ENCODE measurements around the gene WDR5.

Gene WDR5

DNA sequence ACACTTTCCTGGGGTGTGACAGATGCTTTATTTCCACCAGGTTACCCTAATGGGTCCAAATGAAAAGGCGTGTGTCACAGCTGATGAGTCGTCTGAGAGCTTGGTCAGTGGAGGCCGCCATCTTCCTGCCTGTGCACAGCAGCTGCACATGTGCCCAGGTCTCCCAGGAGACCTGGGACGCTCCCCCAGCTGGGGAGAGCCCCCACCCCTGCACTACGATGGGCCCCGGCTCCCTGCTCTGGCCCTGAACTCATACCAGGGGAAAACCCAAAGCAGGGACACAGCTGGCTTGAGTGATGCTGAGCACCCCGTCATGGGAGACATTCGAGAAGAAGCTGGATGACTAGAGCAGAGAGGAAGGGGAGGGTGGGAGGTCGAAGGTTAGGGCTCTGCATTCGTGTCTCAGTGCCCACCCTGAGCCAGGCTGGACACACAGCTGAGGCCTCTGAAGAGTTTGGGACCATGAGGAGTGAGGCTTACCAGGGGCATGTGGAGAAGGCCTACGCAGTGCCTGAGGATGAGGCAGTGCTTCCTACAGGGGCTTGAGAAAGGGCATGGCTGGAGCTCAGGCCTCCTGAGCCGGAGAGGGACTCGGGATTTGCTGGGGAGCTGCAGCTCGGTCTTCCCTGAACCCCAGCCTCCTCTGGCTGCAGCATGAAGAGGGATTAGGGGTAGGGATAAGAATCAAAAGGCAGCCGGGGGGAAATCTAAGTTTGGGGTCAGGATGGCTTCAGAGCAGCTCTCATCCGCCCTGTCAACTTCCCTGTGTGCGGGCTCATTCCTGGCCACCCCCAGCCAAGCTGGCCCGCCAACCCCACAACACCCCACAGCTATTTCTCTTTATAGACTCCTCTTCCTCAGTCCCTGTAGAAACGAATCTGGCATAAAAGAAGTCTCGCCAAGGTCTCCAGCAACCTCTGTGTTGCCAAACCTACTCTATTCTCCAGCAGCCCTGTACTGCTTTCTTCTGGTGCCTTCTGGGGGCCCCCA, 70.7 kb downstream of the WDR5 start:
- Histone ChIP-seq H3K4me3 (ENCODE audit: low read length) (no peak overlapping the region), H3K36me3 (ENCODE audit: control insufficient read depth, insufficient read depth, low read length) (no peaks in the 10 kb centered on the region), H3K27me3 (ENCODE audit: control insufficient read depth, insufficient read depth, low read length) (peaks cover 3% of the 10 kb centered on the region), H3K27ac (ENCODE audit: low read depth, low read length) (no peak overlapping the region), H3K9ac (ENCODE audit: low read length) (no peak overlapping the region), H3K4me1 (ENCODE audit: control insufficient read depth, insufficient read depth, low read length) (peaks cover 4% of the 10 kb centered on the region)

DNA sequence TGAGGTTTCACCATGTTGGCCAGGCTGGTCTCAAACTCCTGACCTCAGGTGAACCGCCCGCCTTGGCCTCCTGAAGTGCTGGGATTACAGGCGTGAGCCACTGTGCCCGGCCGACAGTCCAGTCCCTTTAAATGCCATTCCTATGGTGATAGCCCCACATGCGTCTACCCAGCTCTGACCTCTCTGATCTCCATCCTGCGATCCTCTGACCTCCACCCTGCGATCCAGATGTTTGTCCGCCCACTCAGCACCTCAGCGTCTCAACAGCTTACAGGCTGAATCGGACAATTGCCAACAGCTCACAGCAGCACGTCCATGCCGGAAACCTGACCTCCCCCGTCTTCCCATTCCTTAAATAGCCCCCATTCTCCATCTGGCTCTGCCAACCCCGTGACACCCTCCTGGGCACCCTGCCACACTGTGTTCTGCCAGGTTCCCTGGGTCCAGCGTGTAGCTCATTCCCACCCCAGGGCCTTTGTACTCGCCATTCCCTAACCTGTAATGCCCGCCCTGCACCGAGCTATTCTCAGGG, 72.5 kb downstream of the WDR5 start:
- peaks cover 3% of the 10 kb centered on the region for H3K27me3 ChIP-seq (ENCODE audit: control insufficient read depth, insufficient read depth, low read length)
- H3K36me3 ChIP-seq (ENCODE audit: control insufficient read depth, insufficient read depth, low read length): no peaks in the 10 kb centered on the region
- no peak overlapping the region for H3K9ac ChIP-seq (ENCODE audit: low read length)
- H3K4me3 ChIP-seq (ENCODE audit: low read length): no peak overlapping the region
- H3K27ac ChIP-seq (ENCODE audit: low read depth, low read length): no peak overlapping the region
- peaks cover 4% of the 10 kb centered on the region for H3K4me1 ChIP-seq (ENCODE audit: control insufficient read depth, insufficient read depth, low read length)

DNA sequence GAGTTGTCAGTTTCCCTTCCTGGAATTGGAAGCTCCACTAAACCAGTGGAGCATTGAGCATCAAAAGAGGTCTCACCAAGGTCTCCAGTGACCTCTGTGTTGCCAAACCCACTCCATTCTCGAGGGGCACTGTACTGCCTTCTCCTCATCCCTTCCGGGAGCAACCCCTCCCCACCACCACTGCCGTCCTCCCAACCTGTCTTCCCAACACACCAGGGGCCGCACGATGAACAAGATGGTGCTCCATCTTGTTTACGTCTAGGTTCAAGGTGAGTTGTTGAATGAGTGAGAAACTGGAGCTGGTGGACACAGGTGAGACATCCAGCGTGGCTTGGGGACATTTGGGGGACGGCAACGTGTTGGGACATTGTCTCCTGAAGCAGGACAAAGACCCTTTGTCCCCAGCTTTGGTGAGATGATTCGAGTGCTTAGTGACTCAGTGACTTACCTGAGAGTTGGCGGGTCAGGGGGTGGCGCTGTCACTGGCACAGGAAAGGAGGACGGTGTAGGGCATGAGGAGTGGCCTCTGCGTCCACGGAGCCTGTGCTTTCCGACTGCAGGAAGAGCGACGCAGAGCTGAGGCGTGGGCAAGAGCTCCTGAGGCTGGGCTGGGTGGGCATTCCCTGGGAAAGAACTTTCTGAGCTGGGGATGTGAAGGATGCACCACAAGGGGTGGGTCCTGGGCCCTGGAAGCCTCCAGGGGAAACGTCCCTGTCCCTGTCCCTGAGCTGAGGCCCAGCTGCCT, 73.3 kb downstream of the WDR5 start:
- no peak overlapping the region for H3K4me3 ChIP-seq (ENCODE audit: low read length)
- peaks cover 4% of the 10 kb centered on the region for H3K4me1 ChIP-seq (ENCODE audit: control insufficient read depth, insufficient read depth, low read length)
- H3K27ac ChIP-seq (ENCODE audit: low read depth, low read length): no peak overlapping the region
- H3K36me3 ChIP-seq (ENCODE audit: control insufficient read depth, insufficient read depth, low read length): no peaks in the 10 kb centered on the region
- H3K9ac ChIP-seq (ENCODE audit: low read length): no peak overlapping the region
- peaks cover 3% of the 10 kb centered on the region for H3K27me3 ChIP-seq (ENCODE audit: control insufficient read depth, insufficient read depth, low read length)
